Subcutaneous abdominal adipose tissue (tissue), 5 donors: ENCODE measurements around the gene P2RX7.
A peak's percentile ranks its signal among the peaks of the same experiment; 100 is the strongest.
"Not testable (repeated sequence)": the region's sequence is repeated elsewhere in the genome, so short reads cannot be mapped to it uniquely, and the experiment has no call there.

Experiments
- H3K27ac ChIP-seq: one replicate; pipeline ENCODE4 v1.7.0; 2013; ENCODE audit warnings: low read depth, mild to moderate bottlenecking, inconsistent platforms, low read length, moderate library complexity
- H3K27me3 ChIP-seq, 5 donors: one replicate each; pipeline ENCODE4 v1.7.0; 2013; ENCODE audit warnings: low read length in 5 of 5, inconsistent platforms in 1 of 5; ENCODE audit not compliant: control insufficient read depth in 5 of 5, insufficient read depth in 4 of 5
- H3K36me3 ChIP-seq, 5 donors: one replicate each; pipeline ENCODE4 v1.7.0; 2013; ENCODE audit warnings: low read length in 5 of 5; ENCODE audit not compliant: control insufficient read depth in 5 of 5, insufficient read depth in 5 of 5
- H3K4me1 ChIP-seq, 5 donors: one replicate each; pipeline ENCODE4 v1.7.0; 2013; ENCODE audit warnings: low read length in 5 of 5, mild to moderate bottlenecking in 3 of 5, moderate library complexity in 1 of 5; ENCODE audit not compliant: control insufficient read depth in 5 of 5, insufficient read depth in 5 of 5
- H3K4me3 ChIP-seq, 5 donors: one replicate each; pipeline ENCODE4 v1.7.0; 2013; ENCODE audit warnings: low read length in 5 of 5, low read depth in 1 of 5
- H3K9ac ChIP-seq, 5 donors: one replicate each; pipeline ENCODE4 v1.7.0; 2013; ENCODE audit warnings: low read length in 5 of 5, mild to moderate bottlenecking in 4 of 5, moderate library complexity in 3 of 5
- H3K9me3 ChIP-seq, 5 donors: one replicate each; pipeline ENCODE4 v1.7.0; 2013; ENCODE audit warnings: low read length in 5 of 5; ENCODE audit not compliant: control insufficient read depth in 5 of 5
- donor health status: healthy.
- donor health status: healthy.
- donor health status: healthy.
- donor health status: healthy.
- donor health status: healthy.

P2RX7 gene

DNA sequence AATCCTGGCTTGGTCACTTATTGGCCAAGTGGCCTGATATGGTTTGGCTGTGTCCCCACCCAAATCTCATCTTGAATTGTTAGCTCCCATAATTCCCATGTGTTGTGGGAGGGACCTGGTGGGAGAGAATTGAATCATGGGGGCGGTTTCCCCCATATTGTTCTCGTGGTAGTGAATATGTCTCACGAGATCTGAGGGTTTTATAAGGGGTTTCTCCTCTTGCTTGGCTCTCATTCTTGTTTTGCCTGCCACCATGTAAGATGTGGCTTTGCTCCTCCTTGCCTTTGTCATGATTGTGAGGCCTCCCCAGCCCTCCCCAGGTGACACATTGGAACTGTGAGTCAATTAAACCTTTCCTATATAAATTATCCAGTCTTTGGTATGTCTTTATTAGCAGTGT is 58.5 kb downstream of the P2RX7 start:
- Histone ChIP-seq H3K9me3 (peaks cover 0 to 2% (median 0%) of the 10 kb centered on the region in 5 donors), H3K36me3 (no peaks in the 10 kb centered on the region), H3K9ac (no peak overlapping the region), H3K4me1 (peaks cover 0 to 18% (median 4%) of the 10 kb centered on the region in 5 donors), H3K27me3 (no peaks in the 10 kb centered on the region), H3K4me3 (no peak overlapping the region), H3K27ac (no peak overlapping the region)

- Histone ChIP-seq H3K27me3 (peaks cover 0 to 3% (median 0%) of the 10 kb centered on the region in 5 donors), H3K9ac (no peak overlapping the region), H3K9me3 (no peaks in the 10 kb centered on the region), H3K36me3 (no peaks in the 10 kb centered on the region), H3K27ac (no peak overlapping the region), H3K4me3 (no peak overlapping the region), H3K4me1 (peaks cover 0 to 6% (median under 1%) of the 10 kb centered on the region in 5 donors)
Measured at GRCh38 chr12:121196902-121197301, 64.2 kb downstream of the P2RX7 start.

GRCh38 chr12:121198949-121199348 is 66.3 kb downstream of the P2RX7 start:
- Histone ChIP-seq H3K4me3 (no peak overlapping the region), H3K36me3 (no peaks in the 10 kb centered on the region), H3K27ac (no peak overlapping the region), H3K27me3 (peaks cover 0 to 3% (median 0%) of the 10 kb centered on the region in 5 donors), H3K4me1 (peaks cover 0 to 4% (median 0%) of the 10 kb centered on the region in 5 donors), H3K9me3 (no peaks in the 10 kb centered on the region), H3K9ac (no peak overlapping the region)

DNA sequence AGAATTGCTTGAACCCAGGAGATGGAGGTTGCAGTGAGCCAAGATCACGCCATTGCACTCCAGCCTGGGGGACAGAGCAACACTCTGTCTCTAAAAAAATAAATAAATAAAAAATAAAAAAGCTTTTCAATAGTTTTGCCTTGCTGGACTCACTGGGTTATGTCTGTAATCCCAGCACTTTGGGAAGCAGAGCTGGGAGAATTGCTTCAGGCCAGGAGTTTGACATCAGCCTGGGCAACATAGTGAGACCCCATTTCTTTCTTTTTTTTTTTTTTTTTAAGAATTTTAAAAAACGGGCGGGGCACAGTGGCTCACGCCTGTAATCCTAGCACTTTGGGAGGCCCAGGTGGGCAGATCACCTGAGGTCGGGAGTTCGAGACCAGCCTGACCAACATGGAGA is 68.5 kb downstream of the P2RX7 start:
- H3K27ac ChIP-seq, H3K27me3 ChIP-seq, H3K4me3 ChIP-seq, H3K36me3 ChIP-seq, H3K4me1 ChIP-seq, H3K9me3 ChIP-seq, H3K9ac ChIP-seq: not testable (repeated sequence)

- no peak overlapping the region for H3K27ac ChIP-seq
- H3K4me1 ChIP-seq, result peaks cover 0 to 3% (median 0%) of the 10 kb centered on the region in 5 donors
- H3K4me3 ChIP-seq, result no peak overlapping the region
- no peak overlapping the region for H3K9ac ChIP-seq
- no peaks in the 10 kb centered on the region for H3K27me3 ChIP-seq
- H3K36me3 ChIP-seq, result no peaks in the 10 kb centered on the region
- no peaks in the 10 kb centered on the region for H3K9me3 ChIP-seq
Measured at GRCh38 chr12:121202407-121203355, 70.0 kb downstream of the P2RX7 start.

DNA sequence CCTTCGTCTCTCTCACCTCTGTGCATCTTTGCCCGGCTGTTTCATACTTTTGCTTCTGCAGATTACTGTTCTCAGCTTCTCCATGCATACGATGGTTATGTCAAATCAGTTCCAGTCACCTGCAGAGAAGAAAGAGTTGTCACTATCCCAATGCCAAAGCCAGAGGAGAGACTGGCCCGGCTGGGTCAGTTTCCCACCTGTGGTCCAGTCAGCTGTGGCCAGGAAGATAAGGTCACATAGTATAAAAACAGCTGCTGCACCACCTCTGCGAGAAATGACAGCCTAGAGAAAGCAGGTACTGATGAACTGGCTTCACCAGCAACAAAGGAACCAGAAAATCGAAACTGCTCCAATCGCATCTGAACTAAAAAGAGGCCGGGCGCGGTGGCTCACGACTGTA is 70.8 kb downstream of the P2RX7 start:
- Histone ChIP-seq H3K27ac (no peak overlapping the region), H3K4me3 (no peak overlapping the region), H3K27me3 (no peaks in the 10 kb centered on the region), H3K9me3 (no peaks in the 10 kb centered on the region), H3K36me3 (no peaks in the 10 kb centered on the region), H3K4me1 (peaks cover 0 to 3% (median 0%) of the 10 kb centered on the region in 5 donors), H3K9ac (no peak overlapping the region)

GRCh38 chr12:121205491-121205890 is 72.8 kb downstream of the P2RX7 start:
- H3K4me3 ChIP-seq, result no peak overlapping the region
- peaks cover 0 to 8% (median 6%) of the 10 kb centered on the region in 5 donors for H3K4me1 ChIP-seq
- no peaks in the 10 kb centered on the region for H3K36me3 ChIP-seq
- H3K9me3 ChIP-seq, result no peaks in the 10 kb centered on the region
- H3K27ac ChIP-seq, result no peak overlapping the region
- no peak overlapping the region for H3K9ac ChIP-seq
- H3K27me3 ChIP-seq, result no peaks in the 10 kb centered on the region

DNA sequence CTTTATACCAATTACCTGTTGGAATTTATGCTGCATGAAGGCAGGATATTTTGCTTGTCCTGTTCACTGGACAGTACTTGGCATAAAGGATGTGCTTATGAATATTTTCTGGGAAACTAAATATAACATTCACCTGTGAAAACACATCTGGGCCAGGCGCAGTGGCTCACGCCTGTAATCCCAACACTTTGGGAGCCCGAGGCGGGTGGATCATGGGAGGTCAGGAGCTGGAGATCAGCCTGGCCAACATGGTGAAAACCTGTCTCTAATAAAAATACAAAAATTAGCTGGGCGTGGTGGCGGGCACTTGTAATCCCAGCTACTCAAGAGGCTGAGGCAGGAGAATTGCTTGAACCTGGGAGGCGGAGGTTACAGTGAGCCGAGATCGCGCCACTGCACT is 75.9 kb downstream of the P2RX7 start:
- not testable (repeated sequence) for H3K36me3 ChIP-seq, H3K27me3 ChIP-seq, H3K9me3 ChIP-seq, H3K4me3 ChIP-seq, H3K27ac ChIP-seq, H3K9ac ChIP-seq
- H3K4me1 ChIP-seq, result peaks cover 0 to 19% (median 13%) of the 10 kb centered on the region in 5 donors

DNA sequence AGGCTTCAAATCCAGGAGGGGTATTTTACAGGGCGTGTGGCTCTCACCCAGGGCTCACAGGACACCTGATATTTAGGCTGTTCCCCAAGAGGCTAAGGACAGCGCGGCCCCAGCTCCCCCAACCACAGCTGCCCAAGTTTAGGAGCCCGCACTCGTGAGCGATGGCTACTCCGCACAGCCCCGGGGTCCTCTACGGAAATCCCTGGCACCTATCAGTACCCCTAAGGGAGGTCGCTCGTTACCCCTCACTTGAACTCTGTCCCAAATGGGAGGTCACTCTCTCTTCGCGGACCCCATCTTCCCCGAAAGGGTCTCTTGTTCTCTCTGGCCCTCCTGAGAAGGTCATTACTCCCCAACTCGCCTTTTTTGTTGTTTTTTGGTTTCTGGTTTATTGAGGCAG is 76.5 kb downstream of the P2RX7 start:
- peak overlapping the region in 1 of 5 donors; percentile 62 for H3K9ac ChIP-seq

More for the DNA sequence above, 76.5 kb downstream of the P2RX7 start:
- H3K27me3 ChIP-seq, result no peaks in the 10 kb centered on the region
- peak overlapping the region; percentile 35 to 86 (median 78) for H3K4me3 ChIP-seq
- H3K36me3 ChIP-seq, result no peaks in the 10 kb centered on the region
- peaks cover 0 to 25% (median 13%) of the 10 kb centered on the region in 5 donors for H3K4me1 ChIP-seq
- peak overlapping the region; percentile 72 for H3K27ac ChIP-seq
- H3K9me3 ChIP-seq, result no peaks in the 10 kb centered on the region
